GM10847 (cell line): ENCODE measurements around the gene DMWD.

Source experiments
- POLR2A ChIP-seq: IDR thresholded peaks from 2 replicates; pipeline ENCODE4 v1.6.1; 2011; ENCODE audit not compliant: insufficient read length; ENCODE audit errors: extremely low read depth

The DMWD gene

GRCh38 chr19:45782820-45783785 is 9.5 kb downstream of the DMWD start:
- TF ChIP-seq POLR2A: no peak

- TF ChIP-seq POLR2A: no peak
These were observed 10.4 kb downstream of the DMWD start, which contains the start of gene DMPK for GRCh38 chr19:45782162-45782691. Gene DMPK, minus strand, starts transcription at chr19:45782490. Its CDS starts 138 bp downstream, at chr19:45782352.

GRCh38 chr19:45781214-45782161 is 11.2 kb downstream of the DMWD start:
- no peak for TF ChIP-seq POLR2A

- no peak for TF ChIP-seq POLR2A
These were observed 12.0 kb downstream of the DMWD start for GRCh38 chr19:45780448-45781213.

GRCh38 chr19:45780146-45780447 is 12.5 kb downstream of the DMWD start:
- TF ChIP-seq POLR2A: no peak

GRCh38 chr19:45779231-45780145 is 13.2 kb downstream of the DMWD start:
- TF ChIP-seq POLR2A: no peak

- no peak for TF ChIP-seq POLR2A
These were observed 14.5 kb downstream of the DMWD start for GRCh38 chr19:45778010-45778661.

GRCh38 chr19:45777395-45777961 is 15.2 kb downstream of the DMWD start:
- no peak for TF ChIP-seq POLR2A

GRCh38 chr19:45774765-45775164 is 17.9 kb downstream of the DMWD start:
- no peak for TF ChIP-seq POLR2A

GRCh38 chr19:45773384-45773783 is 19.3 kb downstream of the DMWD start:
- no peak for TF ChIP-seq POLR2A

- no peak for TF ChIP-seq POLR2A
These were observed 19.7 kb downstream of the DMWD start for GRCh38 chr19:45772912-45773311.

GRCh38 chr19:45772130-45772840 is 20.4 kb downstream of the DMWD start:
- no peak for TF ChIP-seq POLR2A

GRCh38 chr19:45771311-45771933 is 21.2 kb downstream of the DMWD start:
- no peak for TF ChIP-seq POLR2A
